ENCODE results near the gene SAMM50.

Gene SAMM50

GRCh38 chr22:44045145-44045544 lies 89.9 kb downstream of the SAMM50 start:
- in situ Hi-C loops (cut with HindIII; ENCODE audit: low pct_ligation_motif_present, low sequenced_read_pairs) = no loop called here
- H3K36me3 ChIP-seq (replicated peaks) = no peaks in the 10 kb centered on the region
- H3K27me3 ChIP-seq (replicated peaks) = no peaks in the 10 kb centered on the region
- H3K27ac ChIP-seq = no peak overlapping the region
- DNase-seq = no peak
- TF ChIP-seq CTCF (IDR thresholded peaks at IDR 0.05; ENCODE audit: low read depth, low read length, missing control alignments) = no peak
- H3K4me3 ChIP-seq (ENCODE audit: low read depth, low read length) = no peak overlapping the region

All from brain microvascular endothelial cell (primary cell).